Stomach (tissue), 4 donors: ENCODE data around the gene COTL1.
"Not testable (repeated sequence)": the region's sequence is repeated elsewhere in the genome, so short reads cannot be mapped to it uniquely, and the experiment has no call there.

Experiments
- CTCF ChIP-seq, 7 experiments: fragments of 450-650 bp in 4 of 7; fragments of 200-600 bp in 3 of 7; sonication (generic) in 3 of 7; IDR thresholded peaks; one replicate each; pipeline ENCODE4 v1.5.1; 2016 to 2019; ENCODE audit warnings: antibody characterized with exemption in 7 of 7, control low read depth in 2 of 7, mild to moderate bottlenecking in 1 of 7
- EP300 ChIP-seq: sonication (generic); formaldehyde crosslinking; IDR thresholded peaks from one replicate; pipeline ENCODE4 v1.6.1; 2017; ENCODE audit warnings: antibody characterized with exemption
- POLR2A ChIP-seq, 4 donors: fragments of 450-650 bp; IDR thresholded peaks; one replicate each; pipeline ENCODE4 v1.6.1; 2016; ENCODE audit warnings: antibody characterized with exemption in 4 of 4, control low read depth in 2 of 4, mild to moderate bottlenecking in 1 of 4, moderate library complexity in 1 of 4
- POLR2AphosphoS5 ChIP-seq, 3 donors: sonication (generic); formaldehyde crosslinking; IDR thresholded peaks; one replicate each; pipeline ENCODE4 v1.6.1; 2016; ENCODE audit warnings: antibody characterized with exemption in 3 of 3

GRCh38 chr16:84518220-84518619 is 99.7 kb downstream of the COTL1 start:
- not testable (repeated sequence) for TF ChIP-seq EP300; CTCF (IDR thresholded peaks at IDR 0.05); POLR2A (IDR thresholded peaks at IDR 0.05); POLR2AphosphoS5 (IDR thresholded peaks at IDR 0.05)
